Dermis microvascular lymphatic vessel endothelial cell (primary cell): Measurements from ENCODE around the gene IGF1R. TPM values are rescaled to one million over a fixed set of nuclear protein-coding genes. Genes with fewer than 3 reads are reported as not detected.

Experiments used
- DNase-seq, 2 donors: peaks; one replicate each; pipeline versions ENCODE4 v3.0.0 to v3.0.0-alpha.2; 2010; ENCODE audit warnings: low read depth in 2 of 2
- total RNA-seq: library from RNA; depleted of rRNA; stranded (reverse); fragments of >200 nt; gene quantifications from 2 replicates; pipeline ENCODE4 v1.2.1, GENCODE V29; 2014

The IGF1R gene
- total RNA-seq, 1 donor from 2014 or later = 13.5 TPM

GRCh38 chr15:98705070-98705469 lies 56.7 kb downstream of the IGF1R start:
- no peak for DNase-seq

DNA sequence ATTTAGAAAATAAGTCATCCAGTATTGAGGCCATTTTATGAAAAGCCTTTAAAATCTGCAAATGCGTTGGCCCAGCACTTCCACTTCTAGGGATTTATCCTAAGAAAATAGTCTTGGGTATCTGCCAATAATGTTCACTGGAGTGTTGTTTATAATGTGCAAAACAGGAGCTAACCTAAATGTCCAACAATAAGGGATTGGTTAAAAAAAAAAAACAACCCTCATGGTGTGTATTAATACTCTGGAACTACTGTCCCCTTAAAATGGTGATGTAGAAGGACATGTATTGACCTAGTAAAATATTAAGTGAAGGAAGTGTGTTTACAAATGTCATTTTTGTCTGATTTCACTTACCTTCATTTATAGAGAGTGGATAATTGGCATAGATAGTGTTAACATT lies 58.0 kb downstream of the IGF1R start:
- no peak for DNase-seq

DNA sequence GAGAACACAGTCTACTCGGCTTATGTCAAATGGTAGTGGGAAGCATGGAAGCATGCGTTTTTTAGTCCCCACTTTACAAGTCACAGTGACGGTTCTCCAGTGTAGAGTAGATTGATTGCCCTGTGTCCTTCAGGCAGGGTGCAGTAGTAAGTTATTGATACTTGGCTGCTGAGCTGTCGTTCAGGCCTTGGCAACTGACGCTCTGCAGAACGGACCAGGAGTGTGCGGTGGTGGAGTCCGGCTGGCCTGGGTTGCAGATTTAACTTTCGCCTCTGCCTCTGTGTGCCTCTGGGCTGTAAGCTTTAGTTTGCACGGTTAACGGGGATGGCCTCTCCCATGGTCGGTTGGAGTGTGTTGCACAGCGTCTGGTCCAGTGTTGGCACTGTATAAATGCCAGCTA lies 58.6 kb downstream of the IGF1R start:
- DNase-seq = no peak

GRCh38 chr15:98708037-98708590 lies 59.8 kb downstream of the IGF1R start:
- DNase-seq = no peak

DNA sequence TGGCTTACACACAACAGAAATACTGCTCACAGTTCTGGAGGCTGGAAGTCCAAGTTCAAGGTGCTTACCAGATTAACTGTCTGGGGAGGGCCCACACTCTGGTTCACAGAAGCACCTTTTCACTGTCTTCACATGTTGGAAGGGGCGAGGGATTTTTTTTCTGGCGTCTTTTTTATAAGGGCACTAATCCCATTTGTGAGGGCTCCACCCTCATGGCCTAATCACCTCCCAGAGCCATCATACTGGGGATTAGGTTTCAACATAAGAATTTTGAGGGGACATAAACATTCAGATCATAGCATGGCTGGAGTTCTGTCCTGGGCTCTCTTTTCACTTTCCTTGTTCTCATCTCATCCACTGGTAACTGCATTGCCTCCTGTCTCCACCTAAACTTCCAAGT lies 63.5 kb downstream of the IGF1R start:
- DNase-seq = no peak

GRCh38 chr15:98712845-98713584 lies 64.7 kb downstream of the IGF1R start:
- no peak for DNase-seq

DNA sequence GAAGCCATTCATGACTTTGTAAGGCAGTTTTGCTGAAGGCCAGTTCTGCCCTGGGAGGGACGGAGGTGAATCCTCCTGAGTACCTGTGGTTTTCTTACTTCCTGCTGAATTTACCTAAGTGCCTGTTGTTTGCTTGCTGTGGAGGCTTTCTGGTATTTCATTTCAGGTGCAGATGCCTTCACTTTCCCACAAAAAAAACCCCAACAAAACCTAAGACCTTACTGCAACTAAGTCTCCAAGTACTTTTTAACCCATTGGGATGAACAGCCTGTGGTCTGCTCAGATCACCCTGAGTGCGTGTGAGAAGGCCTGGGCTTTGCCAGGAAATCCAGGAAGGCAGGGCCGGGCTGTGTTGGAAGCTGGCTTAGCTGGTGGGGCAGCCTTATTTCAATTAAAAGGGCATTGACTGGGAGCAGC lies 65.3 kb downstream of the IGF1R start:
- DNase-seq = peak in 1 of 2 donors; percentile 38

- no peak for DNase-seq
Measured at GRCh38 chr15:98714922-98715321, 66.6 kb downstream of the IGF1R start.

GRCh38 chr15:98715401-98715800 lies 67.1 kb downstream of the IGF1R start:
- no peak for DNase-seq

DNA sequence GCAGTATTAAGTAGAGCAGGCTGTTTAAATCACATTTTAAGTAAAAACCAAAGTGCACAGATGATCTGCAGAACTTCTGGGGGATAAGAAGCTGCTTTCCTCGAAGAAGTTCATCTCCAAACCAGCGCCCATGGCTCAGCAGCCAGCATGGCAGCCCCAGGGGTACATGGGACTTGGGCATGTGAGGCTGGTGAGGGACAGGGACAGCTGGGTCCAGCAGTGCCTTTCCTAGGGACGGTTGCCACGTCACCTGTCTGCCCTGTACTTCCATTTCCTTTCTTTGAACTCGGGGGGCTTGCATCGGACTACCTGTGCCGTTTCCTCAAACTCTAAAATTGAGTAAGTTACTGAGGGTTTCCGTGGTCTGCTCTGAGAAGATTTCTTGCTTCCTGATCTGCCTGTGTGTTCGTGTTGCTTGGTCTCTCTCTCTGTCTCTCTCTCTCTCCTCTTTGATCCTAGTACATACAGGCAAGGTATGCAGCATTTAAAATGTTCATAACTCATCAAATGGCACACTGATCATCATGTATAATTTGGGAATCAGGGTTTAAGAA lies 67.6 kb downstream of the IGF1R start:
- no peak for DNase-seq

GRCh38 chr15:98717371-98717770 lies 69.0 kb downstream of the IGF1R start:
- no peak for DNase-seq

- peak in 1 of 2 donors; percentile 37 for DNase-seq
Measured at GRCh38 chr15:98717942-98718341, 69.6 kb downstream of the IGF1R start.

GRCh38 chr15:98718426-98719136 lies 70.2 kb downstream of the IGF1R start:
- DNase-seq = no peak

DNA sequence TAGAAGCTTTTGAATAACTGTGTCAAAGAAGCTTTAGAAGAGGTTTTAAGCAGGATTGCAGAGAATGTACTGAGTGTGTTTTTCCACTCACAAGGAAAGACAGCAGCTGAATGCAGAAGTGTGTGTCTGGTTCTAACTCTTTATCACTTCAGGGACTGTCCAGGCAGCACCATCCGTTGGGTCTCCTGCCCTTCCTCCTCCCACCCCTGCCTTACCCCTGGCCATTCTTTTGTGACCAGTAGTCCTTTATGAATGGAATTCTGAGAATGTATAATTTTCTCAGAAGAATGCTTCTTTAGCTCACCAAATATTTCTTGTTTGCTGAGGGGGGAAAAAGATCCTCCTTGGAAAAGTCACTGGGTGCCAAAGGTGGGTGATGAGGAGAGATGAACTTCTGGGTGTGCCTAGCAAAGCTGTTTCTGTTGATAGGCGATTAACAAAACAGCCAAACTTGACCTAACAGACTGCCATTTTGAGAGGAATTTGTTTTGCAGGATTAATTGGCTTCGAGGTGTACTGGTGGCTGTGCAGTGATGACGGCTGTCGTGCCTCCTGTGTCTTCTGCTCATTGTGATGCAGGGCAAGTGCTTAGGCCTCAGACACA lies 70.9 kb downstream of the IGF1R start:
- no peak for DNase-seq

- no peak for DNase-seq
Measured at GRCh38 chr15:98720031-98720430, 71.7 kb downstream of the IGF1R start.

- no peak for DNase-seq
Measured at GRCh38 chr15:98720577-98721565, 72.5 kb downstream of the IGF1R start.

DNA sequence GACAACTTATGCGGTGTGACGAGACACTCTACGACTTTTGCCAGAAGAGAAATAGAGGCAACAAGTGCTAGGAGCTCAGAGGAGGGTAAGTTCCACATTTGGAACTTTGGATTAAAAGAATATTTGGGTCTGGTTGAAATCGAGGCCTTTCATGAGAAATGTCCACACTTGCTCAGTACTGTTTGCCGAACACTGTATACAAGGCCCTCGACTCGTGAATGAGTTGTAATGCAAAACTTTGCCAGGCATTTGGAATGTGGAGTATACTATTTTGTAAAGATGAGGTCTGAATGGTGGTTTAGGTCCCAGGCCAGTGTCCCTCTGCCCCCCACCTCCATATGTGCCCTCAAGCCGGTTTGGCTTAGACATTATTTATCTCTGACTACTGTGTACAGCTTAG lies 73.9 kb downstream of the IGF1R start:
- DNase-seq = no peak

DNA sequence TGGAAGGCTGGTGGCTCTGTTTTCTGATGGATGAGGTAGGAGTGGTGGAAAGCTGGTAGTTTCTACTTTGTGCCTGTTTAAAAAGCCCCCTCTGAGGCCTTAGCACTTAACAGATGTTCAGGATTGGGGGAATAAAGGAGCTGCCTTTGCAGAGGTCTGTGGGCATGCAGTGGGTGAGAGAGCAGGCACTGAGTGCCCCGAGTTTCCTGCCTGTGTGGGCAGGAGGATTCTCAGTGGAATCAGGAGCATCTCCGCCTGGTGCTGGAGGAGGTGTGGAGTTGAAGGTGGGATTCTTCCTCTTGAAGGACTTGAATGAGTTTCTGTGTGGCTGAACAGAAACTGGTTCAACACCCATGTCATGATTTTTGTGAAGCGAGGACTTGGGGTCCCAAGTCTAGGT lies 74.3 kb downstream of the IGF1R start:
- no peak for DNase-seq

DNA sequence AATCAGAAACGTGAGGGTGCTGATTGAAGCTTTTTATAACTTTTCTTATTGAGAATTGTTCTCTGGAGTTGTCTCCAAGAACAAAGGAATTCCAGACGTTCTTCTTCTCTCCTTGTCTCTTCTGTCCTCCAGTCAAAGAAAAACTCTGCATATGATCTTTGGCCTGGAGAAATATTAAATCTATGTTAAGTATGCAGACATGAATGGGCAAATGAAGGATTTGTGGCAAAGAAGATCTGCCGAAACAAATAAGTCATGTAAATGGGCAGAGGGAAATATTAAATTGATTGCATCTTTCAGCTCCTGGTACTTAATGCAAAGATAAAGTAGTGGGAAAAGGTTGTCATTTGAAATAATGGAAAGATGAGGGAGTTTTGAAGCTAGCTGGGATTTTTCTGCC lies 74.9 kb downstream of the IGF1R start:
- DNase-seq = no peak

- DNase-seq = no peak
Measured at GRCh38 chr15:98724048-98724447, 75.7 kb downstream of the IGF1R start.

GRCh38 chr15:98724494-98724893 lies 76.2 kb downstream of the IGF1R start:
- DNase-seq = no peak
